H1 (cell line): ENCODE measurements around the gene RECK.

Source experiments
- CTCF ChIP-seq, 3 experiments: IDR thresholded peaks; 1 replicate in 2 of 3; 2 replicates in 1 of 3; pipeline versions ENCODE4 v1.5.1 to v1.6.1; 2011; ENCODE audit warnings: low read length in 3 of 3, mild to moderate bottlenecking in 3 of 3, inconsistent platforms in 2 of 3, low read depth in 1 of 3, moderate library complexity in 1 of 3; ENCODE audit not compliant: insufficient read depth in 1 of 3; ENCODE audit errors: control extremely low read depth in 1 of 3
- EP300 ChIP-seq, 2 experiments: IDR thresholded peaks; 1 replicate in 1 of 2; 2 replicates in 1 of 2; pipeline ENCODE4 v1.6.1; 2011 to 2012; ENCODE audit warnings: low read depth in 2 of 2, low read length in 2 of 2, mild to moderate bottlenecking in 2 of 2, borderline replicate concordance in 1 of 2, inconsistent platforms in 1 of 2, moderate library complexity in 1 of 2
- KDM1A ChIP-seq: fragments of 200-600, 300-600 bp; sonication (generic); IDR thresholded peaks from 2 replicates; pipeline ENCODE4 v1.7.1; 2016; ENCODE audit warnings: mild to moderate bottlenecking, low read length, borderline replicate concordance
- POLR2A ChIP-seq, 2 experiments: IDR thresholded peaks; 1 replicate in 1 of 2; 2 replicates in 1 of 2; pipeline ENCODE4 v1.6.1; 2011; ENCODE audit warnings: low read depth in 2 of 2, low read length in 2 of 2, mild to moderate bottlenecking in 2 of 2; ENCODE audit errors: control extremely low read depth in 1 of 2
- POLR2AphosphoS5 ChIP-seq: IDR thresholded peaks from 2 replicates; pipeline ENCODE4 v1.6.1; 2011; ENCODE audit warnings: low read depth, low read length
- RAD21 ChIP-seq, 2 experiments: IDR thresholded peaks in 1 of 2; conservative IDR thresholded peaks in 1 of 2; 2 replicates each; pipeline ENCODE4 v1.6.1; 2011; ENCODE audit warnings: low read depth in 2 of 2, low read length in 2 of 2, improper control_type of control experiment in 1 of 2, inconsistent platforms in 1 of 2, mild to moderate bottlenecking in 1 of 2, moderate library complexity in 1 of 2
- SRF ChIP-seq: IDR thresholded peaks from 2 replicates; pipeline ENCODE4 v1.6.1; 2011; ENCODE audit warnings: mild to moderate bottlenecking, low read depth, low read length, moderate library complexity

DNA sequence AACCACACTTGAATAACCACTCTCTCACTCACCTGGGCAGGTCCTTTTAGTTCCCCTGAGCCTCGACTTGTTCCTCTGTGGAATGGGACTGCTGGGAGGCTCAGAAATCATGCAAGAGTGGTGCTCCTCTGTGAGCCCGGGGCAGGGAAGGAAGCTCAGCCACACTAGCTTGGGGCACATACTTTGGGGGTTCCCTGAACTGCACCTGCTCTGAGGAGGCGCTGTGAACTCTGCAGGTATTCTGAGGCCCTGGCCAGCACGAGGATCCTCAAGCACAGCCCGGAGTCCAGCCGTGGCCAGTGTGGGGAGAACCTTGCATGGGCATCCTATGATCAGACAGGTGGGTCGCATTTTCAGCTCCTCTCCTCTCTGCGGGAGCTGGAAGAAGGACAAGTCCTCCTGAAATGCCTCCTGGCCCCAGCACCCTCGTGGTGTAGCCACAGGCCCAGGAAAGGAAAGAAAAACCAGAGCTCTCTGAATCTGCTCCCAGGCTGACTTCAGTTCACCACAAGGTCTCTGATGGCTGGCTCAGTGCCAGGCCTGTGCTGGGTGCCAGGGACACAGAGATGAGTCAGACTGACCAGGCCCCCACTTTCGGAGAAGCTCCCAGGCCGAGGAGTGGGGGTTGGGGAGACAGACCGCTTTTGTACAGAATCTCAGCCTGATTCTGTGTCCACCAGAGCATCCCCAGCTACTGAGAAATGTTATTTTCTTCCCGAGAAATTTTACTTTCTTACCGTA, 111.8 kb downstream of the RECK start:
- TF ChIP-seq EP300 (IDR thresholded peaks at IDR 0.05; ENCODE audit: borderline replicate concordance in 1 of 2, low read depth in 2 of 2, low read length in 2 of 2): no peak
- no peak for TF ChIP-seq POLR2AphosphoS5
- TF ChIP-seq POLR2A (IDR thresholded peaks at IDR 0.05; ENCODE audit: control extremely low read depth in 1 of 2, low read depth in 2 of 2, low read length in 2 of 2): no peak
- no peak for TF ChIP-seq RAD21 (IDR thresholded peaks at IDR 0.05 in 1 of 2, conservative IDR thresholded peaks at IDR 0.05 in 1 of 2; ENCODE audit: low read depth in 2 of 2, low read length in 2 of 2)
- no peak for TF ChIP-seq CTCF (IDR thresholded peaks at IDR 0.05; ENCODE audit: control extremely low read depth in 1 of 3, insufficient read depth in 1 of 3, low read depth in 1 of 3, low read length in 3 of 3)
- TF ChIP-seq KDM1A: no peak
- no peak for TF ChIP-seq SRF
